Measurements from ENCODE around the gene ENO3. TPM values are rescaled to one million over a fixed set of nuclear protein-coding genes. Genes with fewer than 3 reads are reported as not detected.

The ENO3 gene
- total RNA-seq, 2 experiments from 2014 or later: 26.5 to 26.8 TPM

DNA sequence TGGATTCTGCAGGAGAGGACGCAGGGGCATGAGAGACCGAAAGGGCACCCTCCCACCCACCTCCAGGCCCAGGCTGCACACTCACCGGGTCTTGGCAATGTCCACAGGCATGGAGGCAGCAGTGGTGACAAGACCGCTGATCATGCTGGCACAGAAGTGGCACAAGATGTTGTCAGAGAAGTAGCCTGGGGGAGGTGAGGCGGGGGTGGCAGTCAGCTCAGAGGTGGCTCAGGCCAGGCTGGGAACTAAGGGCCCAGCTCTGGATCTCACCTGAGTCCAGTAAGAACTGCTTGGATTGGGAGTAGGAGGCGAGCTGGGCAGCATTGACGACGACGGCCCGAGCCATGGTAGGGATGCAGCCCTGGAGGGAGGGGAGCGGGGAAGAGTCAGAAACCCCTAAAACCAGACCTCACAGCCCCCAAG lies 12.8 kb upstream of the ENO3 start:
- H3K4me1 Mint-ChIP-seq (ENCODE audit: low read depth): peaks cover 44% of the 10 kb centered on the region
- H3K27me3 Mint-ChIP-seq: peaks cover 1% of the 10 kb centered on the region
- no peaks in the 10 kb centered on the region for H3K9me3 Mint-ChIP-seq
- ChIA-PET POLR2A (interaction anchor here (4.2 to 21.0 kb wide), 2 partner anchors 12 to 28 kb away, joined by 64 to 346 read pairs; partner anchors contain the start of genes ENO3, PFN1 and SPAG7), CTCF (interaction anchor here (0.9 to 1.3 kb wide), 2 partner anchors 35 to 94 kb away, joined by 3 read pairs; partner anchors contain the start of gene CHRNE)
- peaks cover 50% of the 10 kb centered on the region for H3K36me3 Mint-ChIP-seq
- peak overlapping the region; percentile 90 for H3K4me3 Mint-ChIP-seq
- DNase-seq: no peak
- H3K27ac Mint-ChIP-seq: peak overlapping the region; percentile 95
- intact Hi-C loops (cut with micrococcal nuclease): no loop called here

DNA sequence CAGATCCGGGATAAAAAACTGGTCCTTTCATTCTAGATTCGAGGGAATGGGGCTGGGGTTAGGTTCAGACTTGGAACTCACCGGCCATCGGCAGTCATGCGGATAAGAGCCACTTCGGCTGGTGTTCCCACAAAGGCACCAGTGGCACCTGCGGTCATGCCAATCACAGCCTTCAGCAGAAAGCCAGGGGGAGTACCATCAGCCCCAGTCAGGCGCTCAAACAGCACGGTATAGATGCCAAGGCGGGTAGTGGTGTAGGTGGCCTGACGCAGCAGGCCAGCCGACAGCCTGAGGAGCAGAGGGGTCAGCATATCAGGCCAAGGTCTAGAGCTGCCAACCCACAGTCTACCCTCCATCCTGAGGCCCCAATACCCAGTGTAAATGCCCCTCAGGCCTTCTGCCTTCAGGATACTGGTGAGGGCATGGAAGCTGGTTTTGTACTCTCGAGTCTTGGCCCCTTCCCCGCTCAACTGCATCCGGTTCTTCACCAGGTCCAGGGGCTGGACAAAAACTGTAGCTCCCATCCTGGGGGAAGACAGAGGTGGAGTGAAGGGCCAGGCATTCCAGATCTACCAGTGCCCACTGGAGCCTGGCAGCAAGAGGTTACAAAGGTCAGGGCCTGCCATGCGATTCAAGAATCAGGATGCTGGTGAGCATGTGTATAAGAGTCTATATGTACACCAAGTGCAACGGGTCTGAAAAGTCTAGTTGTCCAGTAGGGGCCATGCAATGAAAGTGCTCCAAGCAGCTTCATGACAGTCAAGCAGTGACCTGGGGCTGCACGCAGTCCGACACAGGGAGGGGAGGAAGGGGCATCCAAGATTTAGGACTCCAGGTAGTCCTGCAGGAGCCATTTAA lies 12.0 kb upstream of the ENO3 start:
- H3K27ac Mint-ChIP-seq: peak overlapping the region; percentile 95
- intact Hi-C loops (cut with micrococcal nuclease): loop anchor here (1.0 kb wide), 1 partner anchor 30 kb away; no protein-coding TSS in a partner anchor
- H3K4me1 Mint-ChIP-seq (ENCODE audit: low read depth): peaks cover 45% of the 10 kb centered on the region
- no peaks in the 10 kb centered on the region for H3K9me3 Mint-ChIP-seq
- no peak for DNase-seq
- POLR2A ChIA-PET: interaction anchor here (1.1 to 21.0 kb wide), 9 partner anchors 11 to 303 kb away, joined by 3 to 346 read pairs (median 7); partner anchors contain the start of genes C17orf107, CAMTA2, ENO3 and PFN1
- CTCF ChIA-PET: interaction anchor here (0.8 to 2.4 kb wide), 9 partner anchors 19 to 229 kb away, joined by 3 to 13 read pairs (median 5); partner anchors contain the start of genes CAMTA2, CHRNE and SPAG7
- H3K27me3 Mint-ChIP-seq: peaks cover 1% of the 10 kb centered on the region
- H3K36me3 Mint-ChIP-seq: peaks cover 55% of the 10 kb centered on the region
- peak overlapping the region; percentile 90 for H3K4me3 Mint-ChIP-seq

GRCh38 chr17:4939546-4939795 lies 11.4 kb upstream of the ENO3 start:
- ChIA-PET CTCF (interaction anchor here (0.8 to 2.4 kb wide), 12 partner anchors 19 to 230 kb away, joined by 3 to 13 read pairs (median 5); partner anchors contain the start of genes C17orf107, CAMTA2, CHRNE and GLTPD2), POLR2A (interaction anchor here (1.1 to 21.0 kb wide), 10 partner anchors 10 to 302 kb away, joined by 3 to 346 read pairs (median 6); partner anchors contain the start of genes C17orf107, CAMTA2, ENO3 and INCA1)
- Mint-ChIP-seq H3K9me3 (no peaks in the 10 kb centered on the region), H3K4me1 (ENCODE audit: low read depth) (peaks cover 45% of the 10 kb centered on the region), H3K4me3 (peak overlapping the region; percentile 90), H3K27me3 (peaks cover 1% of the 10 kb centered on the region), H3K27ac (peak overlapping the region; percentile 95), H3K36me3 (peaks cover 59% of the 10 kb centered on the region)
- no peak for DNase-seq
- intact Hi-C loops (cut with micrococcal nuclease): loop anchor here (1.0 kb wide), 1 partner anchor 30 kb away; no protein-coding TSS in a partner anchor

- CTCF ChIA-PET: interaction anchor here (0.8 to 2.4 kb wide), 16 partner anchors 11 to 230 kb away, joined by 3 to 13 read pairs (median 4); partner anchors contain the start of genes C17orf107, CAMTA2, CHRNE and GLTPD2
- peaks cover 47% of the 10 kb centered on the region for H3K4me1 Mint-ChIP-seq (ENCODE audit: low read depth)
- peak; percentile 97 for DNase-seq
- POLR2A ChIA-PET: interaction anchor here (0.6 to 21.0 kb wide), 12 partner anchors 10 to 481 kb away, joined by 3 to 346 read pairs (median 6); partner anchors contain the start of genes C17orf107, CAMTA2, ENO3 and INCA1
- peak within 1 kb of the TSS; percentile 95 for H3K27ac Mint-ChIP-seq
- peaks cover 64% of the 10 kb centered on the region for H3K36me3 Mint-ChIP-seq
- H3K4me3 Mint-ChIP-seq: peak within 1 kb of the TSS; percentile 90
- peaks cover 1% of the 10 kb centered on the region for H3K27me3 Mint-ChIP-seq
- intact Hi-C loops (cut with micrococcal nuclease): loop anchor here (1.0 to 10.0 kb wide), 9 partner anchors 8 to 795 kb away; partner anchors contain the start of genes ARRB2, CAMTA2, CHRNE and CYB5D2
- H3K9me3 Mint-ChIP-seq: no peaks in the 10 kb centered on the region
Measured at GRCh38 chr17:4939796-4940554, 10.9 kb upstream of the ENO3 start, which contains the start of the genes RNF167 and SLC25A11. Gene RNF167 (plus strand): TSS chr17:4940268. CDS start chr17:4940910, 642 bp downstream. Gene SLC25A11 (minus strand): TSS chr17:4940046. CDS start chr17:4939910, 136 bp downstream.

- Mint-ChIP-seq H3K27ac (peak overlapping the region; percentile 95), H3K36me3 (peaks cover 70% of the 10 kb centered on the region), H3K4me3 (peak overlapping the region; percentile 90), H3K4me1 (ENCODE audit: low read depth) (peaks cover 55% of the 10 kb centered on the region), H3K9me3 (no peaks in the 10 kb centered on the region), H3K27me3 (peaks cover 1% of the 10 kb centered on the region)
- POLR2A ChIA-PET: interaction anchor here (0.6 to 21.0 kb wide), 12 partner anchors 9 to 481 kb away, joined by 3 to 346 read pairs (median 6); partner anchors contain the start of genes C17orf107, CAMTA2, ENO3 and INCA1
- intact Hi-C loops (cut with micrococcal nuclease): loop anchor here (1.0 to 10.0 kb wide), 8 partner anchors 8 to 796 kb away; partner anchors contain the start of genes ARRB2, CAMTA2, CHRNE and CYB5D2
- peak; percentile 70 for DNase-seq
- CTCF ChIA-PET: interaction anchor here (0.8 to 2.4 kb wide), 14 partner anchors 11 to 231 kb away, joined by 3 to 13 read pairs (median 4); partner anchors contain the start of genes C17orf107, CHRNE, GLTPD2 and SPAG7
Measured at GRCh38 chr17:4940555-4941318, 10.2 kb upstream of the ENO3 start.

- Mint-ChIP-seq H3K4me3 (peak overlapping the region; percentile 90), H3K27ac (peak overlapping the region; percentile 95), H3K9me3 (no peaks in the 10 kb centered on the region), H3K36me3 (peaks cover 72% of the 10 kb centered on the region), H3K4me1 (ENCODE audit: low read depth) (peaks cover 58% of the 10 kb centered on the region), H3K27me3 (peaks cover 1% of the 10 kb centered on the region)
- no peak for DNase-seq
- ChIA-PET CTCF (interaction anchor here (1.6 to 2.1 kb wide), 2 partner anchors 26 to 42 kb away, joined by 5 read pairs; partner anchors contain the start of genes C17orf107 and SPAG7), POLR2A (interaction anchor here (1.0 to 21.0 kb wide), 4 partner anchors 9 to 56 kb away, joined by 3 to 346 read pairs (median 35); partner anchors contain the start of genes ENO3, INCA1, KIF1C and PFN1)
- intact Hi-C loops (cut with micrococcal nuclease): loop anchor here (2.0 to 10.0 kb wide), 6 partner anchors 38 to 796 kb away; partner anchors contain the start of genes ARRB2, CAMTA2, CHRNE and CYB5D2
Measured at GRCh38 chr17:4941319-4941610, 9.7 kb upstream of the ENO3 start.

DNA sequence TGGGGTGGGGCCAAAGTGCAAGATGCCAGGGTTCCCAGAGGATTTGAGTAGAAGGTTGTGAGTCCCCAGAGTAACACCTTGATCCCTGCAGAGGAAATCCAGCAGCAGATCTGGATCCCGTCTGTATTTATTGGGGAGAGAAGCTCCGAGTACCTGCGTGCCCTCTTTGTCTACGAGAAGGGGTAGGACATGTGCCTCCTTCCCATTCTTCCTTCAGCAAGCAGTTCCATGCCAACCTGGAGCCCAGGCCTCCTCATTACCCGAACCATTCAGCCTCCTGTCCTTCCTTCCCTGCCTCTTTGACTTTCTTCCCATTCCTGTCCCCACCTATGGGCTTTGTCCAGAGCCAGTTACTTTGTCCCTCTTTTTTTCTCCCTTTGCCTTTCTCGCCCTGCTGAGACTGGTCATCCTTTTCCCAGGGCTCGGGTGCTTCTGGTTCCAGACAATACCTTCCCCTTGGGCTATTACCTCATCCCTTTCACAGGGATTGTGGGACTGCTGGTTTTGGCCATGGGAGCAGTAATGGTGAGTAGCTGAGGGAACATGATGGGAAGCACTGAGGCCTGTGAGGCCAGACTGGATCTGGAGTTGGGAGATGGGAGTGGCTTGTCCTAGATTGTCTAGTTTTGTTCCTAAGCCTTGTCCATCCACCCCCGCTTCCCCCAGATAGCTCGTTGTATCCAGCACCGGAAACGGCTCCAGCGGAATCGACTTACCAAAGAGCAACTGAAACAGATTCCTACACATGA lies 8.0 kb upstream of the ENO3 start:
- intact Hi-C loops (cut with micrococcal nuclease): loop anchor here (5.0 to 10.0 kb wide), 2 partner anchors 44 to 798 kb away; partner anchors contain the start of genes CAMTA2, CYB5D2 and ZZEF1
- DNase-seq: no peak
- Mint-ChIP-seq H3K27me3 (peaks cover 1% of the 10 kb centered on the region), H3K4me3 (peak overlapping the region; percentile 90), H3K36me3 (peaks cover 83% of the 10 kb centered on the region), H3K27ac (peak overlapping the region; percentile 95), H3K4me1 (ENCODE audit: low read depth) (peaks cover 63% of the 10 kb centered on the region), H3K9me3 (no peaks in the 10 kb centered on the region)
- POLR2A ChIA-PET: interaction anchor here (21.0 kb wide), 1 partner anchor 23 kb away, joined by 346 read pairs; the partner anchor contains the start of gene SPAG7
- CTCF ChIA-PET: no interaction called here

DNA sequence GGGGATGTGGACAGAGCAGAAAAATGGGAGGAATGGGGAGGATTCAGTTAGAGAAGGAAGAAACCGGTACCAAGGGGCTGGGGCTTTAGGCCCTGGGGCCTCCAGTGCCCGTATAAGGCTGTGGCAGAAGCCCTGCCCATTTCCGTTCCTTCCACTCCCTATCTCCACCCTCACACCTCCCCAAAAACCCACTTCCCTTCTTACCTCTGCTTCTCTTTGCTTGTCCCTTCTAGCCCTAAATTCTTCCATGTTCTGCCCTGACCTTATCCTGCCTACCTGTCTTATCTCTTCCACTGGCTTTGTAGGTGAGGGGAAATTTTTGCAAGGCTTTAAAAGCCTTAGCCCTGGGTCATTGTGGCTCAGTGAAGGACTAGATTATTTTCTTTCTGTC lies 6.8 kb upstream of the ENO3 start:
- Mint-ChIP-seq H3K9me3 (no peaks in the 10 kb centered on the region), H3K4me3 (peak overlapping the region; percentile 90), H3K4me1 (ENCODE audit: low read depth) (peaks cover 53% of the 10 kb centered on the region), H3K36me3 (peaks cover 73% of the 10 kb centered on the region), H3K27ac (peak overlapping the region; percentile 95), H3K27me3 (peaks cover 1% of the 10 kb centered on the region)
- peak; percentile 72 for DNase-seq
- POLR2A ChIA-PET: interaction anchor here (1.1 to 21.0 kb wide), 3 partner anchors 9 to 44 kb away, joined by 3 to 346 read pairs (median 4); partner anchors contain the start of gene SPAG7
- CTCF ChIA-PET: no interaction called here
- intact Hi-C loops (cut with micrococcal nuclease): loop anchor here (5.0 to 10.0 kb wide), 2 partner anchors 43 to 799 kb away; partner anchors contain the start of genes CAMTA2, CYB5D2 and ZZEF1

DNA sequence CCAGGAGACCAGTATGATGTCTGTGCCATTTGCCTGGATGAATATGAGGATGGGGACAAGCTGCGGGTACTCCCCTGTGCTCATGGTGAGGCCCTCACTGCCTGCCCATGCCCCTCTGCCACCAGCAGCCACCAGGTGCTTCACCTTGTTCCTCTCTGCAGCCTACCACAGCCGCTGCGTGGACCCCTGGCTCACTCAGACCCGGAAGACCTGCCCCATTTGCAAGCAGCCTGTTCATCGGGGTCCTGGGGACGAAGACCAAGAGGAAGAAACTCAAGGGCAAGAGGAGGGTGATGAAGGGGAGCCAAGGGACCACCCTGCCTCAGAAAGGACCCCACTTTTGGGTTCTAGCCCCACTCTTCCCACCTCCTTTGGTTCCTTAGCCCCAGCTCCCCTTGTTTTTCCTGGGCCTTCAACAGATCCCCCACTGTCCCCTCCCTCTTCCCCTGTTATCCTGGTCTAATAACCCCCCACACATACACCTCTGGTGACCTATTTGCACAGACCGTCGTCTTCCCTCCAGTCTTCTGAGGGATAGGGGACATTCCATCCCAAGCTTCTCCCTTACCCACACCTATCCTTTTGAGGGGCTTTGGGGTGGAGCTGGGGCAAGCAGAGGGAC lies 6.3 kb upstream of the ENO3 start:
- Mint-ChIP-seq H3K4me3 (peak overlapping the region; percentile 90), H3K27ac (peak overlapping the region; percentile 95), H3K4me1 (ENCODE audit: low read depth) (peaks cover 52% of the 10 kb centered on the region), H3K27me3 (peaks cover 1% of the 10 kb centered on the region), H3K36me3 (peaks cover 71% of the 10 kb centered on the region), H3K9me3 (no peaks in the 10 kb centered on the region)
- CTCF ChIA-PET: no interaction called here
- POLR2A ChIA-PET: interaction anchor here (1.1 to 21.0 kb wide), 5 partner anchors 9 to 45 kb away, joined by 3 to 346 read pairs (median 3); partner anchors contain the start of gene SPAG7
- peak; percentile 51 for DNase-seq
- intact Hi-C loops (cut with micrococcal nuclease): loop anchor here (5.0 to 10.0 kb wide), 5 partner anchors 43 to 800 kb away; partner anchors contain the start of genes CAMTA2, CYB5D2, DERL2 and MED11
